Measurements from ENCODE around the gene CIAO3. TPM values are rescaled to one million over a fixed set of nuclear protein-coding genes. Genes with fewer than 3 reads are reported as not detected.
A peak's percentile ranks its signal among the peaks of the same experiment; 100 is the strongest.

The CIAO3 gene
- polyA plus RNA-seq, 1 donor from 2014 or later: 57.8 TPM

- Histone ChIP-seq H3K9me3 (ENCODE audit: low read length) (no peaks in the 10 kb centered on the region), H3K9ac (ENCODE audit: low read length) (no peak overlapping the region), H3K79me2 (replicated peaks; ENCODE audit: insufficient read depth, low read length) (no peaks in the 10 kb centered on the region), H3K27me3 (ENCODE audit: insufficient read depth, low read depth, low read length) (no peaks in the 10 kb centered on the region), H3K27ac (ENCODE audit: low read length) (no peak overlapping the region), H4K20me1 (ENCODE audit: insufficient read depth) (no peaks in the 10 kb centered on the region), H3K4me2 (ENCODE audit: low read length) (no peak overlapping the region), H3K9me2 (ENCODE audit: insufficient read depth, low read length) (no peaks in the 10 kb centered on the region), H3K4me3 (ENCODE audit: low read length) (no peak overlapping the region), H3F3A (ENCODE audit: insufficient read depth, low read length, poor library complexity, severe bottlenecking) (no peaks in the 10 kb centered on the region), H3K36me3 (ENCODE audit: insufficient read depth, low read length) (no peaks in the 10 kb centered on the region), H2AFZ (ENCODE audit: low read depth, low read length) (no peak overlapping the region)
- TF ChIP-seq TAF1 (IDR thresholded peaks at IDR 0.05; ENCODE audit: low read depth) (no peak), EZH2 (IDR thresholded peaks at IDR 0.05; ENCODE audit: borderline replicate concordance, insufficient read depth, low read length, poor library complexity, severe bottlenecking) (no peak), RAD21 (conservative IDR thresholded peaks at IDR 0.05) (no peak), REST (IDR thresholded peaks at IDR 0.05; ENCODE audit: borderline replicate concordance) (no peak)
Observed at GRCh38 chr16:734208-734980, 6.4 kb downstream of the CIAO3 start.

- Histone ChIP-seq H3K9ac (ENCODE audit: low read length) (no peak overlapping the region), H3K36me3 (ENCODE audit: insufficient read depth, low read length) (no peaks in the 10 kb centered on the region), H3K4me3 (ENCODE audit: low read length) (no peak overlapping the region), H3F3A (ENCODE audit: insufficient read depth, low read length, poor library complexity, severe bottlenecking) (no peaks in the 10 kb centered on the region), H3K79me2 (replicated peaks; ENCODE audit: insufficient read depth, low read length) (no peaks in the 10 kb centered on the region), H3K9me2 (ENCODE audit: insufficient read depth, low read length) (no peaks in the 10 kb centered on the region), H3K27ac (ENCODE audit: low read length) (no peak overlapping the region), H3K27me3 (ENCODE audit: insufficient read depth, low read depth, low read length) (no peaks in the 10 kb centered on the region), H2AFZ (ENCODE audit: low read depth, low read length) (no peak overlapping the region), H3K9me3 (ENCODE audit: low read length) (no peaks in the 10 kb centered on the region), H4K20me1 (ENCODE audit: insufficient read depth) (no peaks in the 10 kb centered on the region), H3K4me2 (ENCODE audit: low read length) (no peak overlapping the region)
- TF ChIP-seq EP300 (conservative IDR thresholded peaks at IDR 0.05; ENCODE audit: poor library complexity, severe bottlenecking): no peak
- no peak for TF ChIP-seq POLR2AphosphoS5 (IDR thresholded peaks at IDR 0.05)
- no peak for TF ChIP-seq RAD21 (conservative IDR thresholded peaks at IDR 0.05)
- TF ChIP-seq MXI1 (conservative IDR thresholded peaks at IDR 0.05; ENCODE audit: poor library complexity, severe bottlenecking): no peak
- TF ChIP-seq CTCF (IDR thresholded peaks at IDR 0.05; ENCODE audit: poor library complexity, severe bottlenecking): peak; percentile 36
Observed at GRCh38 chr16:733382-734207, 7.2 kb downstream of the CIAO3 start.
